Skin of body (tissue), 2 donors: ENCODE measurements around the gene CAMK2D. TPM values are rescaled to one million over a fixed set of nuclear protein-coding genes. Genes with fewer than 3 reads are reported as not detected.
A peak's percentile ranks its signal among the peaks of the same experiment; 100 is the strongest.

ENCODE experiments used
- DNase-seq: peaks from one replicate; lab custom pipeline; 2025; lab: John Stamatoyannopoulos, UW
- total RNA-seq: library from RNA; depleted of rRNA; stranded (reverse); fragments of >200 nt; gene quantifications from one replicate; pipeline ENCODE4 v1.2.3, GENCODE V29; 2014

The CAMK2D gene
- total RNA-seq, 1 donor from 2014 or later = 92.6 TPM

- DNase-seq = peak; percentile 88
Measured at GRCh38 chr4:113445286-113445685, 316.3 kb downstream of the CAMK2D start.

DNA sequence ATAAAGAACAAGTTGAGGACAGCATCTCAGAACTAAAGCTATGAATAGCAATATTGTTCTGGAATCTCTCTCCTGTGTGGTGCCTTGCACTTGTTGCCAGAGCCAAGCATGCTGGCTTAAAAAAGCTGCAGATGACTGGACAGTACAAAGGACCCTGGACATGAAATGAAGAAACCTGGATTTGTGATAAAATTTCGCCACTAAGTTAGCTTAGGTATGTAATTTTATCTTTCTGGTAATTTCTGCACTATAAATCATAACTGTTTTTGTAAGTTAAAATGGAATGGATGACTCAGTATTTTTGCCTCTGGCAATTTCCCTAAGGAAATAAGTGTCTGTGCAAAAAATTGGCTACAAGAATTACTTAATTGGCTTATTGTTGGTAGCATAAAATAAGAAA lies 317.2 kb downstream of the CAMK2D start:
- no peak for DNase-seq

DNA sequence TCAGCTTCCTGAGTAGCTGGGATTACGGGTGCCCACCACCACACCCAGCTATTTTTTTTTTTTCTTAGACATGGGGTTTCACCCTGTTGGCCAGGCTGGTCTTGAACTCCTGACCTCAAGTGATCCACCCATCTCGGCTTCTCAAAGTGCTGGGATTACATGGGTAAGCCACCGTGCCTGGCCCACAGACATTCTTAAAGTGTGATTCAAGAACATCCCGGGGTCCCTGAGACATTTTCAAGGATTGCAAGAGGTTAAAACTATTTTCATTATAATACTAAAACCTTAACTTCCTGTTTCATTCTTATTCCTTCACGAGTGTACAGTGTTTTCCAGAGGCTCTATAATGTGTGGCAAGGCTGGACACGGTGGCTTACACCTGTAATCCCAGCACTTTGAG lies 318.7 kb downstream of the CAMK2D start:
- no peak for DNase-seq

GRCh38 chr4:113440371-113440770 lies 321.2 kb downstream of the CAMK2D start:
- no peak for DNase-seq

DNA sequence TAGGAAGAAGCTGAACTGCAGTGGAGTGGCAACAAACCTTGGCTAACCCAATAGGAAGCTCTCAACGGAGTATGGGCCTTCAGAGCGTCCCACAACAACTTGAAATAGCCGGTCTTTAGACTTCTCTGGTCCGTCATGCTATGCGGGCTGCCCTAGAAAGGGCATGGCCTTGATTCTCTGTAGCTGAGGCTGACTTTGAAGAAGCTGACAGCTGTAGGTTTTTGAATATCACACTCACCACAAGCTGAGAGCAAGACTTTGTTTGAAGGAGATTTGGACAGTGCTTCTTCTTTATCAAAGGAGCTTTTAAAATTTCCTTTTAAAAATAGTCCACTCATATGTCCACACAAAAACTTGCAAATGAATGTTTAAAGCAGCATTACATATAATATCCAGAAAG lies 322.9 kb downstream of the CAMK2D start:
- DNase-seq = no peak

DNA sequence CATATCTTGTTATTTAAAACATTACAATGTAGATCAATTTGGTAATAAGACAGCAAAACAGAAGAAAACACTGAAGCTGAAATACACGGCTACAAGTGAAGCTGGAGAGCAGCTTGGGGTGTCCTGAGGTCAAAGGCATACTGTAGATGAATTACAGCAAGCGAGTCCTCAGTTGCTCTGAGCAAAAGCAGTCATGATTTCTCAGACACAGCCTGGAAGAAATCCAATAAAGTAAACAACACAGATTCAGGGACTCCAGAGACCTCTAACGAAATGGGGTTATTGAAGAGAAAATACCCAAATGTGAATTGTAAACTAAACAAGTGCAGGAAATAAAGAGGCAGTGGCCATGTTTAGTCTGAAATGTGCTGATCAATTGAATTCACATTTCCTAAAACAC lies 324.4 kb downstream of the CAMK2D start:
- DNase-seq = no peak

DNA sequence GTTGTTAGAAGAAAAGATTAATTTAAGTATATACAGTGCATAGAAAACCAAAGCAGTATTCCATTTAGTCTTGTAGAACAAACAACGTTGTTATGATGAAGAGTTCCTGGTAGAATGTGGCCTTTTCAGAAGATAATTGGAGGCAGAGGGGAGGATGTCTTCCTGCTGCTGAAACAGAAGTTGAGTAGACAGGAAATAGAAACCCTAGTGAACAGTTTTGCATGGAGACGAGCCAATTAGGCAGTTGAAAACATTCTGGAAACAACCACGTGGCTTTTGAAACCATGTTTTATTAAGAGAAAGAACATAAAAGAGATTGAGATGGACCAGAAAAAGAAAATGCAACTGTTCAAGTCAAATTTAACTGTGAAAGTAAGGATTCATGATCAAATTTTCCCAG lies 325.2 kb downstream of the CAMK2D start:
- peak; percentile 91 for DNase-seq

DNA sequence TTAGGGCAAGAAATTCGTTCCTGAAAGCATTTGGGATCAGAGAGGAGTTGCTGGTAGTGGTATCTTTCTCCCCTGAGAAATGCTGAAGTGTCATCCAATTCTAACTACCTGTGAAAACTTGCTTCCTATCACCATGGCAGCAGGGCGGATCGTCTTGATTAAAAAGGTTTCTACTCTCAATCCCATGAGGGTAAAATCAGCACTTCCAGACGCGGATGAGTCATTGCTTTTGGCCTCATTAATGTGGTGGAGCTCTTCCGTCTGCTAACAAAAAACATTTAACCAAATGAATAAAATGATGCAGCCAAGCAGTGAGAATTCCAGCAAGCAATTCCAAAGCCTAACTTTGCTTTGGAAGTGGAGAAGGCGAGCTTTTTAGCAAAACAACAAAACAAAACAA lies 325.6 kb downstream of the CAMK2D start:
- peak; percentile 92 for DNase-seq

DNA sequence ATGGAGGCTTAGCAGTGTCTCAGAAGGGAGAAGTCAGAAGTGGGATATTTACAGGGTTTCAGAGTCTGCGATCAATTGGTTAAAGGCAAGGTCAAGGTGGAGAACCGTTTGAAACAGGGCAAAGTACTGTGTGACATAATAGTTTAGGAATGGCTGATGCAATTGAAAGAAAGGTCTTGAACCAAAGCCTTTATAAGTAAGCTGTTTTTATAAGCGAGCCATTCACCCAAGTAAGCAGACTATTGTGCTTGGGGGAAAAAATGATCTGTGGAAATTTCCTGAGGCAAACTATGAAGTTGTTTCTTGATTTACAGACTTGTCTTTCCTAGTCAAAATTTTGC lies 327.3 kb downstream of the CAMK2D start:
- peak; percentile 3 for DNase-seq

GRCh38 chr4:113433536-113434246 lies 327.8 kb downstream of the CAMK2D start:
- DNase-seq = peak; percentile 90

DNA sequence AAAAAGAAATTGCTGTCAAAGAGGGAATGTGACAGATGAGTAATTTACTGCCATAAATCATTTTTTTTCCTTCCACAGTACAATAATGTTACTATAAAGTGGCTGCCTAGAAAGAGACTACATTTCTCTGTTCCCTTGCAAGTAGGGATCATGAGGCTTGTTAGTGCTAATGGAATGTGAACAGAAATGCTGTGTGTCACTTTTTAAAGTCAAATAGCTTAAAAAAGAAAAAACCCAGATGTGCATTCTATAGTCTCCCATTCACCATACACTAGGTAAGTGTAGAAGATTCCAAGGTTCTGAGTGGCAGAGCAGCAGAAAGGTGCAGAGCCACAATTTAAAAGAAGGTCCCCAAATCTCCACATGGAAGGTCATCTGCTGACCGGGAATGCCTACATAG lies 328.4 kb downstream of the CAMK2D start:
- DNase-seq = no peak

DNA sequence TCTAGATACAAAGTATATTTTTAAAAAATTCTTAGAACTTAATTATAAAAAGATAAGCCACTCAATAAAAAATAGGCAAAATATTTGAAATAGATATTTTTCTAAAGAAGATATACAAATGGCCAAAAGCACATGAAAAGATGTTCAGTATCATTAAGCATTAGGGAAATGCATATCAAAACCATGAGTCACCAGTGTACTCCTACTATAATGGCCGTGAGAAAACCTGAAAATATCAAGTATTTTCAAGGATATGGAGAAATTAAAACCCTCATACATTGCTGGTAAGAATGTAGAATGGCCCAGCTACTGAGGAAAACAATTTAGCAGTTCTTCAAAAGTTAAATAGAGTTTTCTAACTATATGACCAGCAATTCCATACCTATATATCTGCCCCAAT lies 337.9 kb downstream of the CAMK2D start:
- DNase-seq = no peak

- no peak for DNase-seq
Measured at GRCh38 chr4:113420938-113421337, 340.6 kb downstream of the CAMK2D start.

- no peak for DNase-seq
Measured at GRCh38 chr4:113419631-113420030, 341.9 kb downstream of the CAMK2D start.

DNA sequence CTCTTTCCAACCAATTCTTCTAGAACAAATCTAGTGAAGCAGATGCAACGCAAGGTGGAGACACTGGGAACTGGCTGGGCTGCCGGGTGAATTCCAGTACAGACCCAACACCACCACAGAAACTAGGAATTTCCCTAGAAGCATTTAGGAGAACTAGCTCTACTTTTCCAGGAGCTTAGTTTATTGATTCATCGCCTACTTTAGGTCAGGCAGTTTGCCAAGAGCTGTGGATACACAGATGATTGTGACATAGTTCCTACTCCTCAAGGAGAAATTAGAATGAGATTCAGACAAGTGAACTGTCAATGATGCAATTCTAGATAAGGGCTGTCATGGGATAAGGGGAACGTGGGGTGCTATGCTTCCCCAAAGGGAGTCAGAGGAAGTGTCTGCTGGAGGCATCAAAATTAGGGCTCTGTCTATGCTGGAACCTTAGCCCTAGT lies 350.0 kb downstream of the CAMK2D start:
- DNase-seq = no peak

- DNase-seq = no peak
Measured at GRCh38 chr4:113410686-113411085, 350.9 kb downstream of the CAMK2D start.

DNA sequence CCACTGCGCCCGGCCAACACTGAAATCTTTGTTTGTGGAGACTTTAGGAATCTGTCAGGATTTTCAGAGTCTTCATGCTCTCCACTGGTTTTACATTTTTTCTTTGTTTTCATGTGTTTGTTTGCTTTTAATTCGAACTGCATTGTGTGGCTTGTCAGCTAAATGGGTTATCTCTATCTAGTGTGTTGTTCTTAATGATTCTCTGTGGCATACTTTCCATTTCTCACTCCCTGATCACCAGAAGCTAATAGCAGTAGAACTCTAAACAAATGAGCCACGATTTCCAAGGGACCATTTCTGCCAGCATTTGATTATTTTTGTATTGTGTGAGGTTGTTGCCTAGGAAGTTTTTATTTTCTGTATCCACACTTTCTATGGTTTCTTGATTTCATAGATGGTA lies 352.4 kb downstream of the CAMK2D start:
- DNase-seq = no peak

GRCh38 chr4:113407409-113407808 lies 354.1 kb downstream of the CAMK2D start:
- no peak for DNase-seq

GRCh38 chr4:113406723-113407016 lies 354.9 kb downstream of the CAMK2D start:
- DNase-seq = no peak

DNA sequence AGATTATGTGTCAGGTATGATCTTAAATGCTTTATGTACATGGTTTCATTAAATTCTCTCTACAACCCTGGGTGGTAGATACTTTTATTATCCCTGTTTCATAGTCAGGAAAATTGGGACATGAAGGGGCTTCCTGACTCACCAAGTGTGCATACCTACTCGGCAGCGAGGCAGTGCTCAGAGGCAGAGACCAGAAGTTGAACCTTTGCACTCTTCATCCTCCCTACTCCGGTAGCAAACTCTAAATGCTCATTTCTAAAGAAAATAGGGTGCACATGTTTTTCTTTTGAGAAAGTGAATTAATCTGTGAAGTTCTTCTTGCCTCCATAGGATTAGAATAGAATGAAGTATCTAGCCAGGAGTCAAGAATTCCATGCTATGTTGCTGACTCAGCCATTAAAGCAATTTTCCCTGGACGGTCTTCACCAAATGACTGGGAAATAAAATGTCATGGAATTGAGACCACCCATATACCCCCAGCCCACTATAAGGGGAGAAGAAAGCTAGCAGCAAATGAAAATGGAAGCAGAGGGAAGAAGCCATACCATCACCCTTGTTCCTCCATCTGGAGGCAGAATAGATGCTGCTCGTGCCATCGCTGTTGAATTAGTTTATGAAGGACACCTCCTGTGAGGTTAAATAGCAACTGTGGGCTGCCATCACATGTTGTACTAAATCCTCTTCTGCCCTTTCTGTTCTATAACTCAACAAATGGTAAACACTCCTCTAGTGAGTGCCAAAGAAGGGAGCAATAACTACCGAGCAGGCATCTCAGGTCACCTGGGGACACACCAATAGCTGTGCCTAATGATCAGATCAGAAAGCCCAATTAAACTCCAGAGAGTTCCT lies 355.4 kb downstream of the CAMK2D start:
- no peak for DNase-seq

DNA sequence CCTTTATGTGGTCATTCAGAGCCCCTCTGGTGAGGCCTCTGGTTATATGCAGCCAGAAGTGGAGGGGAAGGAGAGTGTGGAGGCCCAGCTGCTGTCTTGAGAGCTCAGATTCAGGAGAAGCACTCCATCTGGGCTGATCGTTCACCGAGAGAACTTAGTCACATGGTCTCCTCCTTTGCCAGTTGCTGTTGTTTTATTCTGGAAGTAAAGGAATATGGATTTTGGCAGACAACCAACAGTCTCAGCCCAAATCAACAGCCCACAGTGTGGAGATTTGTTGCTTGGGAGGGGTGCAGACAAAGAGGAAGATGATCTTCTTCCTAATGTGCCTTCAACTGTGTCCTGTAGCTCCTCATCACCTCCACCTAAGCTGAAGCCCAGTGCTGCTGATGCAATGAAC lies 356.7 kb downstream of the CAMK2D start:
- DNase-seq = peak; percentile 13

GRCh38 chr4:113404167-113404571 lies 357.4 kb downstream of the CAMK2D start:
- DNase-seq = no peak
